Measurements from ENCODE around the gene FAM83C. TPM values are rescaled to one million over a fixed set of nuclear protein-coding genes. Genes with fewer than 3 reads are reported as not detected.

The FAM83C gene
- total RNA-seq = 10 to 100 TPM; 29.3 to 68.8 (median 65.0) TPM

GRCh38 chr20:35291654-35292503, at the start of gene FAM83C:
TSS of gene FAM83C (minus strand) at chr20:35292425. CDS start at chr20:35292304, 121 bp downstream.
- no peaks in the 10 kb centered on the region for H3K9me3 ChIP-seq
- peak within 1 kb of the TSS; percentile 65 for H3K27ac ChIP-seq
- no peaks in the 10 kb centered on the region for H3K36me3 ChIP-seq
- peaks cover 8% of the 10 kb centered on the region for H3K27me3 ChIP-seq
- DNase-seq (ENCODE audit: low spot score in 2 of 2) = no peak
- no peak for TF ChIP-seq EP300 (IDR thresholded peaks at IDR 0.05)
- H3K4me1 ChIP-seq = peaks cover 22% of the 10 kb centered on the region
- peak within 1 kb of the TSS; percentile 42 for H3K4me3 ChIP-seq
- WGBS = 41% methylated on average over 23 of the region's 40 CpGs

DNA sequence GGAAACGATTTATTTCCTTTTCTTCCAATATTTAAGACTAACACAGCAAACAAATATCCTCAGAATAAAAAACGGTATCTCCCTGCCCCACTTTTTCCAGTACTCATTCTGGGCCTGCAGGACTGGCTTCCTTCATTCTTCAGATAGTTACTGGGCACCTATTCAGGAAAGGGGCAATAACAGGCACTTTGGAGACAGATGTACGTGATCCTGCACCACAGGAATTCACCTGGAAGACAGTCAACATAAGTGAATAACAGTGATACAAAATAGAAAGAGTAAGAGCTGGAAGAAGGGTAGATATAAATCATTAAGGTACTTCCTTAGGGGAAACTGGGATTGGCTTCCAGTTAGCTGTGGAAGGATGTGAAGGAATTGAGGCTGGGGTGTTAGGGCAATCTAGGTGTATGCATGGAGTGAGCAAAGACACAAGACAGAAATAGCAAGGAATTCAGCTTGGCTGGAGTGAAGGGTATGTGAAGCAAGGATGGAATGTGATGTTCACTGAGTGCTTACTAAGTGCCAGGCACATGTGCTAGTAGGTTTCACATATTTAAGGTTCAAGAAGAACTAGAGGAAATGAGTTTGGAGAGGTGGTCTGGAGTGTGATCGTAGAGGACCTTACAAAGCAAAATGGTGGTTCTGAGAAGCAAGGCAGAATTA, 49.3 kb upstream of the FAM83C start:
- Histone ChIP-seq H3K27ac (no peak overlapping the region), H3K4me1 (no peaks in the 10 kb centered on the region), H3K4me3 (no peak overlapping the region), H3K36me3 (peaks cover 32% of the 10 kb centered on the region), H3K9me3 (no peaks in the 10 kb centered on the region), H3K27me3 (no peaks in the 10 kb centered on the region)
- DNase-seq (ENCODE audit: low spot score in 2 of 2) = no peak
- TF ChIP-seq EP300 (IDR thresholded peaks at IDR 0.05) (no peak), POLR2A (IDR thresholded peaks at IDR 0.05) (no peak), POLR2AphosphoS5 (IDR thresholded peaks at IDR 0.05) (no peak)
- TF ChIP-seq, protein P1, sequence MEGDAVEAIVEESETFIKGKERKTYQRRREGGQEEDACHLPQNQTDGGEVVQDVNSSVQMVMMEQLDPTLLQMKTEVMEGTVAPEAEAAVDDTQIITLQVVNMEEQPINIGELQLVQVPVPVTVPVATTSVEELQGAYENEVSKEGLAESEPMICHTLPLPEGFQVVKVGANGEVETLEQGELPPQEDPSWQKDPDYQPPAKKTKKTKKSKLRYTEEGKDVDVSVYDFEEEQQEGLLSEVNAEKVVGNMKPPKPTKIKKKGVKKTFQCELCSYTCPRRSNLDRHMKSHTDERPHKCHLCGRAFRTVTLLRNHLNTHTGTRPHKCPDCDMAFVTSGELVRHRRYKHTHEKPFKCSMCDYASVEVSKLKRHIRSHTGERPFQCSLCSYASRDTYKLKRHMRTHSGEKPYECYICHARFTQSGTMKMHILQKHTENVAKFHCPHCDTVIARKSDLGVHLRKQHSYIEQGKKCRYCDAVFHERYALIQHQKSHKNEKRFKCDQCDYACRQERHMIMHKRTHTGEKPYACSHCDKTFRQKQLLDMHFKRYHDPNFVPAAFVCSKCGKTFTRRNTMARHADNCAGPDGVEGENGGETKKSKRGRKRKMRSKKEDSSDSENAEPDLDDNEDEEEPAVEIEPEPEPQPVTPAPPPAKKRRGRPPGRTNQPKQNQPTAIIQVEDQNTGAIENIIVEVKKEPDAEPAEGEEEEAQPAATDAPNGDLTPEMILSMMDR (IDR thresholded peaks at IDR 0.05) = no peak
- 61% methylated on average over 4 of the region's 4 CpGs for WGBS

DNA sequence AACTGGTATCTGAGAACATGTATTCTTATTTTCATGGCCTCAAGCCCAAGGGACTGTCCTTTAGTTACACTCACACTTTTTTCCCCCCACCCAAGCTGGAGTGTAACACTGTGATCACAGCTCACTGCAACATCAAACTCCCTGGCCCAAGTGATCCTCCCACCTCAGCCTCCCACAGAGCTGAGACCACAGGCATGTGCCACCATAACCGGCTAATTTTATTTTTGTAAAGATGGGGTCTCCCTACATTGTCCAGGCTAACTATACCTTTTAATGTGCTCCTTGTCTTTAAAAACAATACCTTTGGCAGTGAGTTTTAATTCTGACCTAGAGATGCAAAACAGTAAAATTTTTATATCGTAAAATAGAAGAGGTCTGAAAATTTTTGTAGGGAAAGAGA, 48.2 kb upstream of the FAM83C start:
- peaks cover 21% of the 10 kb centered on the region for H3K36me3 ChIP-seq
- TF ChIP-seq POLR2AphosphoS5 (IDR thresholded peaks at IDR 0.05) (no peak), EP300 (IDR thresholded peaks at IDR 0.05) (no peak), POLR2A (IDR thresholded peaks at IDR 0.05) (no peak)
- TF ChIP-seq, protein P1 (IDR thresholded peaks at IDR 0.05) = no peak
- H3K4me3 ChIP-seq = no peak overlapping the region
- no peaks in the 10 kb centered on the region for H3K4me1 ChIP-seq
- H3K9me3 ChIP-seq = no peaks in the 10 kb centered on the region
- WGBS = 89% methylated on average over 2 of the region's 2 CpGs
- DNase-seq (ENCODE audit: low spot score in 2 of 2) = no peak
- H3K27ac ChIP-seq = no peak overlapping the region
- no peaks in the 10 kb centered on the region for H3K27me3 ChIP-seq

DNA sequence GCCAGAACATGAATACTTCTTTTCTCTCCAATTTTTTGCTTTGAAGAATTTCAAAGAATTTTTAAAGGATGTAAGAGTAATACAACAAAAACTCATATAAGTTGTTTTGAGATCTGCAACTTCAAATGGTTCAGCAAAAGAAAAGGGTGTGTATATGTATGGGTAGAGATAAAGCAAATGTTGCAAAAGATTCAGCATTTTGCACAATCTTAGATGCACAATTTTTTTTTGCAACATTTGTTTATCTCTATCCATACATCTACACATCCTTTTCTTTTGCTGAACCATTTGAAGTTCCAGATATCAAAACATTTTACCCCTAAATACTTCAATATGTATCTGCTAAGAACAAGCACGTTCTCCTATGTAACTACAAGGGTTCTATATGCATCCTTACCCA, 47.4 kb upstream of the FAM83C start:
- H3K36me3 ChIP-seq = peaks cover 15% of the 10 kb centered on the region
- no peak overlapping the region for H3K4me3 ChIP-seq
- no peaks in the 10 kb centered on the region for H3K4me1 ChIP-seq
- no peaks in the 10 kb centered on the region for H3K27me3 ChIP-seq
- TF ChIP-seq EP300 (IDR thresholded peaks at IDR 0.05) (no peak), POLR2AphosphoS5 (IDR thresholded peaks at IDR 0.05) (no peak), POLR2A (IDR thresholded peaks at IDR 0.05) (no peak)
- TF ChIP-seq, protein P1 (IDR thresholded peaks at IDR 0.05) = no peak
- peak overlapping the region; percentile 20 for H3K27ac ChIP-seq
- 87% methylated on average over 1 of the region's 1 CpG for WGBS
- no peaks in the 10 kb centered on the region for H3K9me3 ChIP-seq
- no peak for DNase-seq (ENCODE audit: low spot score in 2 of 2)

- 52% methylated on average over 2 of the region's 2 CpGs for WGBS
- peaks cover 9% of the 10 kb centered on the region for H3K36me3 ChIP-seq
- no peaks in the 10 kb centered on the region for H3K4me1 ChIP-seq
- H3K27me3 ChIP-seq = no peaks in the 10 kb centered on the region
- H3K4me3 ChIP-seq = no peak overlapping the region
- TF ChIP-seq POLR2AphosphoS5 (IDR thresholded peaks at IDR 0.05) (no peak), POLR2A (IDR thresholded peaks at IDR 0.05) (no peak), EP300 (IDR thresholded peaks at IDR 0.05) (no peak)
- TF ChIP-seq, protein P1 (IDR thresholded peaks at IDR 0.05) = no peak
- peak overlapping the region; percentile 20 for H3K27ac ChIP-seq
- no peak for DNase-seq (ENCODE audit: low spot score in 2 of 2)
- no peaks in the 10 kb centered on the region for H3K9me3 ChIP-seq
Observed at GRCh38 chr20:35339007-35339406, 46.8 kb upstream of the FAM83C start.

Measured in suprapubic skin (tissue), 4 donors.